HG02610 (cell line): ENCODE results near the gene FRMPD4.
A peak's percentile ranks its signal among the peaks of the same experiment; 100 is the strongest.

Experiments
- ATAC-seq: cut with Tn5 transposase; IDR thresholded peaks from one replicate; pipeline ENCODE4 v1.9.1; 2021; ENCODE audit warnings: mild to moderate bottlenecking, moderate library complexity; ENCODE audit not compliant: unreplicated experiment

FRMPD4 gene

DNA sequence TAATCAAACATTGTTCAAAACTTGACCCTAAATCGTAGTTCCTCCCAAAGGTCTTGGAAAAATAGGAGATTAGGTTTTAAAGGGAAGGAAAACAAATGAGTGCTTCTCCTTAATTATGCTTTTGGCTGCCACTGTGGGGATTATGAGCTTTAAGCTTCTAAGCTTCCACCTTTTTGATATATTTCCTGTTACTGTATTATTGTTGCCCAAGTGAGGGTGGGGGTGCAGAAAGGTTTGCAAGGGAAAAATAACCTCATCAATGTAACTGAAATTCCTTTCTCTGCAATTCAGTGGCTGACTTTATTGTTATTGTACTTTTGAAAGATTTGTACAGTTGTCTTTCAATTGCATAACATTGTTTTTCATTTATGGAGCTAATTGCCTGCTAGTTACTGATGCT is 285.1 kb downstream of the FRMPD4 start:
- ATAC-seq, result no peak

DNA sequence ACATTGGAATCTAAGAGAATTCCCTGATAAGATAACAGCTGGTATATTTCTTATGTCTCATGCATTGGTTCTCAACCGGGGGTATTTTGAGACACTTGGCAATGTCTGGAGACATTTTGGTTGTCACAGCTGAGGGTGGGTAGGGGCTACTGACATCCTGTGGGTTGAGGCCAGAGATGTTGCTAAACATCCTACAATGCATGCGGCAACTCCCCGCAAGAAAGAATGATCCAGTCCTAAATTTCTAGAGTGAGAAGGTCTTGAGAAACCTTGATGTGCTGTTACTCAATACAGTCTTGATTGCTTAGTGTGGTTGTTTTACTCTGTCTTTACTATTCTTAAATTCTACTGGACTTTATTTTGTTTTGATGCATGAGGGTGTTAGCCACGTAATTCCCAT is 287.2 kb downstream of the FRMPD4 start:
- no peak for ATAC-seq

GRCh38 chrX:12426420-12426819 is 288.1 kb downstream of the FRMPD4 start:
- ATAC-seq, result no peak

- no peak for ATAC-seq
These were observed 296.2 kb downstream of the FRMPD4 start for GRCh38 chrX:12434493-12434892.

DNA sequence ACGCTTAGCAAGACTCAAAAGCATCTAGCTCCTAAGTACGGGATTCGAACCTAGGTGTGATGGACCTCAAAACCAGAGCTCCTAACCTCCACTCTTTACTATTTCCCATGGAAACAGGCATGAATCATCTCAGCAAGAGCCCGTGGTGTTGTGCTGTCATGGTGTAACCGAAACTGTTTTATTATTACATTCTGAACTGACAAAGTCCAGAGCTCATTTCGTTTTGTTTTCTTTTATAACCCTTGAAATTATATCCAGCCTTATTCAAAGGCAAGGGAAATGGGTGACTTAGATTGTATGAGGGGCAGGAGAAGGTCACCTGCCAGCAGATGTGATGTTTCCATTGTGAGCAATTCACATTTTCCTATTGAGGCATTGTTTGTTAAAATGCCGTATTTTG is 301.1 kb downstream of the FRMPD4 start:
- no peak for ATAC-seq

GRCh38 chrX:12440246-12440645 is 302.0 kb downstream of the FRMPD4 start:
- ATAC-seq, result no peak

GRCh38 chrX:12441381-12442128 is 303.3 kb downstream of the FRMPD4 start:
- no peak for ATAC-seq

- ATAC-seq, result peak; percentile 85
These were observed 305.3 kb downstream of the FRMPD4 start for GRCh38 chrX:12443534-12444098.

GRCh38 chrX:12446342-12447075 is 308.2 kb downstream of the FRMPD4 start:
- ATAC-seq, result no peak

DNA sequence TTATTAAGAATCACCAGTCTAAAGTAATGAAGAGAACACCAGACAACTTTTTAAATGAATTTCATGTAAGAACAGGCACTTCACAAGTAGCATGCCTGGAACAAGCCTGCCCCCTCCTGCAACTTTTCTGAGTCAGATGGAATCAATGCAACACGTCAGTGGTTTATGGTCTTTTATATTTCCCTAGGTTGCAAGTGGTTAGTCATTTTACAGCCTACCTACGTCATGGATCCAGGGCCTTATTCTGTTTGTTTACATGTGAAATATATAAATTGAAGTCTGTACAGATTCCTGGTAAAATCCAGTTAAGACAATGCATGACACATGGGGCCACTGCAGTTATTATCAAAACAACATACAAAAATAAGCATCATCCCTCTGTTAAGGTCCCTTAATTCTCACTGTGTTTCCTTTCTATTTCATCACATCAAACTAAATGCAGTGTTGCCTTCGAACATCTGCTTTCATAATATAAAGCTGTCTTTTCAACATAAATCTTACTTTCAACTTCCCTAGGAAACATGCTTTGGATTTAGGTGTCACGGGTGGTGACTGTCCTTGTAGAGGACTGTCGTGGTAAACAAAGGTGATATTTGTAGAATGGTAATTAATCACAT is 309.3 kb downstream of the FRMPD4 start:
- ATAC-seq, result no peak

GRCh38 chrX:12452268-12452667 is 314.0 kb downstream of the FRMPD4 start:
- no peak for ATAC-seq

- no peak for ATAC-seq
These were observed 322.7 kb downstream of the FRMPD4 start for GRCh38 chrX:12460929-12461328.

- no peak for ATAC-seq
These were observed 324.8 kb downstream of the FRMPD4 start for GRCh38 chrX:12463052-12463451.

DNA sequence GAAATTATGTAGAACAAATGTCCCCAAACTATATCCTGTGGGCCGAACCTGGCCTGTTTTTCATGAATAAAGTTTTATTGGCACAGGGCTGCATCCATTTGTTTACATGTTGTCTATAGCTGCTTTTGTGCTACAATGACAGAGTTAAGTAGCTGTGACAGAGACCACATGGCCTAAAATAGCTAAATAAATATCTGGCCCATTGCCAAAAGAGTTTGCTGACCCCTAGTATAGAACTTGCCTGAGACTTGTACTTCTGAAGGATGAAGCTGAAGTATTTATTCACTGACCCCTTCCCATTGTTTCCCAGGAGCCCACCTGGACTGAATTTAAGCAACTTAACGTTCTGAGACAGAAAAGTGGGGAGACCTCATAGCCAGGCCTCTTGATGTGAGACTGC is 325.6 kb downstream of the FRMPD4 start:
- ATAC-seq, result no peak

- ATAC-seq, result no peak
These were observed 329.0 kb downstream of the FRMPD4 start for GRCh38 chrX:12467321-12467720.

DNA sequence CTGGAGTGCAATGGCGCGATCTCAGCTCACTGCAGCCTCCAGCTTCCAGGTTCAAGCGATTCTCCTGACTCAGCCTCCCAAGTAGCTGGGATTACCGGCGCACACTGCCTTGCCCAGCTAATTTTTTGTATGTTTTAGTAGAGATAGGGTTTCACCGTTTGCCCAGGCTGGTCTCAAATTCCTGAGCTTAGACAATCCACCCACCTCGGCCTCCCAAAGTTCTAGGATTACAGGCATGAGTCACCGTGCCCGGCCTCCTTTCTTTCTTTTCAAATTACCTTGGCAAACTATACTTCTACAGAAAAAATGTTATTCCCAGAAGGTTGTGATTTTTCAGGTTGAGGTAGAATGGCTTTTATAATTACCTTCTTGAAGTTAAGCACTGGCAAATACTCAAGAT is 331.0 kb downstream of the FRMPD4 start:
- ATAC-seq, result no peak

- no peak for ATAC-seq
These were observed 332.8 kb downstream of the FRMPD4 start for GRCh38 chrX:12471061-12471460.

GRCh38 chrX:12480956-12481355 is 342.7 kb downstream of the FRMPD4 start:
- ATAC-seq, result no peak

- no peak for ATAC-seq
These were observed 349.9 kb downstream of the FRMPD4 start for GRCh38 chrX:12488220-12488619.

GRCh38 chrX:12488771-12489170 is 350.5 kb downstream of the FRMPD4 start:
- no peak for ATAC-seq

DNA sequence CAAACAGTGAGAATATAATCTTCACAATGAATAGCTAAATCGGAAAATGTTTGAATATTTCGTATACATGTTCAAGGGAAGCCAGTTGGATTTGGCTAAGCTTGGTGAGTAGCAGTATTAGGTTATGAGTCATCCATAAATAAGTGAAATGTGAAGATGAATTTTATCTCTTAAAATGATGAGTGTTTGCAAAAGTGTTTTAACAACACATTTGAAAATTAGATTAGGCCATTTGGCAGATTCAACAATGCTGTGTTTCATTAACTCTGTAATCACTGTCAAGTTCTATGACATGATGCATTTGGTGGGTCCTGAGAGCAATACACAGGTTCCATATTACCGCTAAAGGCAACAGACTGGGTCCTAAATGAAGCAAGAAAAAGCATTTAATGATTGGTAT is 351.1 kb downstream of the FRMPD4 start:
- ATAC-seq, result no peak
